ENCODE results near the gene MEIS1.

The MEIS1 gene

GRCh38 chr2:66539452-66539851 is 104.5 kb downstream of the MEIS1 start:
- no peak for DNase-seq

GRCh38 chr2:66541646-66542045 is 106.7 kb downstream of the MEIS1 start:
- DNase-seq = no peak

GRCh38 chr2:66543257-66543767 is 108.4 kb downstream of the MEIS1 start:
- no peak for DNase-seq

GRCh38 chr2:66544258-66544657 is 109.3 kb downstream of the MEIS1 start:
- no peak for DNase-seq

GRCh38 chr2:66545258-66545657 is 110.3 kb downstream of the MEIS1 start:
- DNase-seq = no peak

GRCh38 chr2:66547118-66547517 is 112.2 kb downstream of the MEIS1 start:
- DNase-seq = no peak

GRCh38 chr2:66547887-66548286 is 113.0 kb downstream of the MEIS1 start:
- no peak for DNase-seq

- no peak for DNase-seq
Measured at GRCh38 chr2:66548422-66548821, 113.5 kb downstream of the MEIS1 start.

- DNase-seq = no peak
Measured at GRCh38 chr2:66550826-66551225, 115.9 kb downstream of the MEIS1 start.

GRCh38 chr2:66553370-66553769 is 118.4 kb downstream of the MEIS1 start:
- no peak for DNase-seq

GRCh38 chr2:66555091-66555490 is 120.2 kb downstream of the MEIS1 start:
- DNase-seq = no peak

- no peak for DNase-seq
Measured at GRCh38 chr2:66555501-66556324, 120.8 kb downstream of the MEIS1 start.

GRCh38 chr2:66559672-66560071 is 124.7 kb downstream of the MEIS1 start:
- DNase-seq = no peak

- DNase-seq = no peak
Measured at GRCh38 chr2:66560683-66561082, 125.8 kb downstream of the MEIS1 start.

- no peak for DNase-seq
Measured at GRCh38 chr2:66561645-66562303, 126.8 kb downstream of the MEIS1 start.

- DNase-seq = no peak
Measured at GRCh38 chr2:66562304-66562685, 127.4 kb downstream of the MEIS1 start.

GRCh38 chr2:66563473-66563872 is 128.5 kb downstream of the MEIS1 start:
- no peak for DNase-seq

- DNase-seq = no peak
Measured at GRCh38 chr2:66565291-66565690, 130.4 kb downstream of the MEIS1 start.

- no peak for DNase-seq
Measured at GRCh38 chr2:66566726-66567399, 131.9 kb downstream of the MEIS1 start.

- no peak for DNase-seq
Measured at GRCh38 chr2:66567729-66568128, 132.8 kb downstream of the MEIS1 start.

GRCh38 chr2:66568650-66569300 is 133.8 kb downstream of the MEIS1 start:
- no peak for DNase-seq

GRCh38 chr2:66569321-66569851 is 134.5 kb downstream of the MEIS1 start:
- DNase-seq = peak; percentile 4

GRCh38 chr2:66569974-66570373 is 135.0 kb downstream of the MEIS1 start:
- DNase-seq = no peak

Measured in OCI-M1 (cell line).